ENCODE data around the gene ZNF608. TPM values are rescaled to one million over a fixed set of nuclear protein-coding genes. Genes with fewer than 3 reads are reported as not detected.

The ZNF608 gene
- total RNA-seq, 4 donors from 2014 or later = 26.6 to 33.4 (median 29.5) TPM

- Histone ChIP-seq H3K27ac (replicated peaks in 1 of 4) (peak overlapping the region in 1 of 4 donors; percentile 4), H3K4me1 (peaks cover 14 to 81% (median 65%) of the 10 kb centered on the region in 4 donors)
These were observed 17.5 kb downstream of the ZNF608 start for GRCh38 chr5:124728968-124729332.

GRCh38 chr5:124728331-124728967 lies 18.0 kb downstream of the ZNF608 start:
- Histone ChIP-seq H3K27ac (replicated peaks in 1 of 4) (peak overlapping the region in 1 of 4 donors; percentile 4), H3K4me3 (no peak overlapping the region), H3K27me3 (no peaks in the 10 kb centered on the region), H3K4me1 (peaks cover 14 to 76% (median 62%) of the 10 kb centered on the region in 4 donors), H3K36me3 (no peaks in the 10 kb centered on the region), H3K9me3 (no peaks in the 10 kb centered on the region)
- intact Hi-C loops (cut with DNase I) = no loop called here
- TF ChIP-seq EP300 (IDR thresholded peaks at IDR 0.05) = no peak
- TF ChIP-seq POLR2AphosphoS5 (IDR thresholded peaks at IDR 0.05) = no peak
- TF ChIP-seq POLR2A (IDR thresholded peaks at IDR 0.05; ENCODE audit: low read depth) = no peak
- no peak for TF ChIP-seq CTCF (IDR thresholded peaks at IDR 0.05)
- no peak for DNase-seq (ENCODE audit: extremely low spot score)
- 97% methylated on average over 5 of the region's 5 CpGs for WGBS

More at GRCh38 chr5:124728968-124729332, 17.5 kb downstream of the ZNF608 start:
- no peaks in the 10 kb centered on the region for H3K27me3 ChIP-seq
- no peak for TF ChIP-seq EP300 (IDR thresholded peaks at IDR 0.05)
- no peak for TF ChIP-seq POLR2AphosphoS5 (IDR thresholded peaks at IDR 0.05)
- no peak for TF ChIP-seq POLR2A (IDR thresholded peaks at IDR 0.05; ENCODE audit: low read depth)
- no peak for TF ChIP-seq CTCF (IDR thresholded peaks at IDR 0.05)
- intact Hi-C loops (cut with DNase I) = no loop called here
- H3K4me3 ChIP-seq = no peak overlapping the region
- WGBS = 94% methylated on average over 4 of the region's 5 CpGs
- DNase-seq (ENCODE audit: extremely low spot score) = no peak
- H3K9me3 ChIP-seq = no peaks in the 10 kb centered on the region
- no peaks in the 10 kb centered on the region for H3K36me3 ChIP-seq

GRCh38 chr5:124726631-124727362 lies 19.6 kb downstream of the ZNF608 start:
- Histone ChIP-seq H3K9me3 (no peaks in the 10 kb centered on the region), H3K27ac (replicated peaks in 1 of 4) (no peak overlapping the region), H3K4me3 (no peak overlapping the region), H3K27me3 (no peaks in the 10 kb centered on the region), H3K36me3 (no peaks in the 10 kb centered on the region), H3K4me1 (peaks cover 9 to 69% (median 57%) of the 10 kb centered on the region in 4 donors)
- intact Hi-C loops (cut with DNase I) = no loop called here
- 80% methylated on average over 5 of the region's 5 CpGs for WGBS
- no peak for DNase-seq (ENCODE audit: extremely low spot score)
- TF ChIP-seq POLR2AphosphoS5 (IDR thresholded peaks at IDR 0.05) (no peak), POLR2A (IDR thresholded peaks at IDR 0.05; ENCODE audit: low read depth) (no peak), CTCF (IDR thresholded peaks at IDR 0.05) (no peak), EP300 (IDR thresholded peaks at IDR 0.05) (no peak)

GRCh38 chr5:124725622-124726258 lies 20.7 kb downstream of the ZNF608 start:
- intact Hi-C loops (cut with DNase I) = no loop called here
- H3K36me3 ChIP-seq = no peaks in the 10 kb centered on the region
- TF ChIP-seq CTCF (IDR thresholded peaks at IDR 0.05) (no peak), POLR2AphosphoS5 (IDR thresholded peaks at IDR 0.05) (no peak), POLR2A (IDR thresholded peaks at IDR 0.05; ENCODE audit: low read depth) (no peak), EP300 (IDR thresholded peaks at IDR 0.05) (no peak)
- H3K27me3 ChIP-seq = no peaks in the 10 kb centered on the region
- peaks cover 10 to 66% (median 53%) of the 10 kb centered on the region in 4 donors for H3K4me1 ChIP-seq
- H3K4me3 ChIP-seq = no peak overlapping the region
- 84% methylated on average over 4 of the region's 4 CpGs for WGBS
- H3K9me3 ChIP-seq = no peaks in the 10 kb centered on the region
- no peak for DNase-seq (ENCODE audit: extremely low spot score)
- peak overlapping the region in 1 of 4 donors; percentile 18 for H3K27ac ChIP-seq (replicated peaks in 1 of 4)
